Retinal pigment epithelial cell (primary cell): ENCODE data around the gene LDLRAD3.

Experiments used
- DNase-seq: peaks from one replicate; pipeline ENCODE4 v3.0.0-alpha.2; 2010; ENCODE audit warnings: low read depth
- H3K4me3 ChIP-seq: 2 replicates; pipeline ENCODE4 v1.5.1; 2011; ENCODE audit warnings: mild to moderate bottlenecking, low read length, control low read depth, moderate library complexity
- TF ChIP-seq, protein P1 (sequence below): conservative IDR thresholded peaks from 2 replicates; pipeline ENCODE4 v1.5.1; 2011; ENCODE audit warnings: low read depth, low read length, control low read depth, inconsistent platforms

Gene LDLRAD3

GRCh38 chr11:36073411-36074203, 129.7 kb downstream of the LDLRAD3 start:
- peak; percentile 55 for DNase-seq

DNA sequence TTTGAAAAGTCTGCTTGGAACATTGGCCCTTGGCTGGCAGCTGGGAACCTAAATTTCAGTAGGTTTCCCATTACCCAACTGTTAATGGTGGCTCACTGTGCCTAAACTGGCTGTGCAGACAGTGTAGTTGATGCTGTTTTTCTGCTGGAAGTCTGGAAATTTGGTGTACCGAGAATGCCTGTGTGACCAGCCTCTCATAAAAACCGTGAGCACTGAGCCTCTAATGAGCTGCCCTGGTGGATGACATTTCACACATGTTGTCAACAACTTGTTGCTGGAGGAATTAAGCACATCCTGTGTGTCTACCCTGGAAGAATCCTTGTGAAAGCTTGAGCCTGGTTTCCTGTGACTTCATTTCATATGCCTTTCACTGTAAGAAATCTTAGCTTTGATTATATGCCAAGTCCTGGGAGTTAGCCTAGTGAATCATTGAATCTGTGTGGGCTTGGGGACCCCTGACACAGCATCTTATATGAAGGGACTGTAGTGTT, 131.1 kb downstream of the LDLRAD3 start:
- TF ChIP-seq, protein P1, sequence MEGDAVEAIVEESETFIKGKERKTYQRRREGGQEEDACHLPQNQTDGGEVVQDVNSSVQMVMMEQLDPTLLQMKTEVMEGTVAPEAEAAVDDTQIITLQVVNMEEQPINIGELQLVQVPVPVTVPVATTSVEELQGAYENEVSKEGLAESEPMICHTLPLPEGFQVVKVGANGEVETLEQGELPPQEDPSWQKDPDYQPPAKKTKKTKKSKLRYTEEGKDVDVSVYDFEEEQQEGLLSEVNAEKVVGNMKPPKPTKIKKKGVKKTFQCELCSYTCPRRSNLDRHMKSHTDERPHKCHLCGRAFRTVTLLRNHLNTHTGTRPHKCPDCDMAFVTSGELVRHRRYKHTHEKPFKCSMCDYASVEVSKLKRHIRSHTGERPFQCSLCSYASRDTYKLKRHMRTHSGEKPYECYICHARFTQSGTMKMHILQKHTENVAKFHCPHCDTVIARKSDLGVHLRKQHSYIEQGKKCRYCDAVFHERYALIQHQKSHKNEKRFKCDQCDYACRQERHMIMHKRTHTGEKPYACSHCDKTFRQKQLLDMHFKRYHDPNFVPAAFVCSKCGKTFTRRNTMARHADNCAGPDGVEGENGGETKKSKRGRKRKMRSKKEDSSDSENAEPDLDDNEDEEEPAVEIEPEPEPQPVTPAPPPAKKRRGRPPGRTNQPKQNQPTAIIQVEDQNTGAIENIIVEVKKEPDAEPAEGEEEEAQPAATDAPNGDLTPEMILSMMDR, result no peak
- DNase-seq, result peak; percentile 75

More at GRCh38 chr11:36073411-36074203, 129.7 kb downstream of the LDLRAD3 start:
- H3K4me3 ChIP-seq, result no peak overlapping the region
- TF ChIP-seq, protein P1, result no peak

DNA sequence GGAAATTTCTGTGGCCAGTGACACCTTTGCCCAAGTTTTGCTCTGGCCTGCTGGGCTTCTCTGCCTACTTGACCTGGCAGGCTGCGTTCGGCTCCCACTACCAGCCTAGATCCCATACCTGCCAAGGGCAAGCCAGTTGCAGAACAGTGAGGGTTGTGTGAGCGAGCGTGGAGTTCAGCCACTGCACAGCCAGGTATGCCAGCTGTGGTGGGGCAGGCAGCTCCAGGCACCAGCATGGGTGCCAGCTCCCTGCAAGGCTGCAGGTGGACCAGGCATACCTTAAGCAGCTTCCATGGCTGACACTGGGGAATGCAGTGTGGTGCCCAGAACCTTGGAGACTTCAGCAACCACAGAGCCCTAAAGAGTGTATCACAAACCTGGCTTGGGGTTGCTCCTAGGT, 133.5 kb downstream of the LDLRAD3 start:
- no peak overlapping the region for H3K4me3 ChIP-seq
- TF ChIP-seq, protein P1, result no peak
- no peak for DNase-seq

More for the DNA sequence above, 131.1 kb downstream of the LDLRAD3 start:
- no peak overlapping the region for H3K4me3 ChIP-seq

- TF ChIP-seq, protein P1, result no peak
- no peak for DNase-seq
- H3K4me3 ChIP-seq, result no peak overlapping the region
Observed at GRCh38 chr11:36077886-36078685, 134.2 kb downstream of the LDLRAD3 start.

DNA sequence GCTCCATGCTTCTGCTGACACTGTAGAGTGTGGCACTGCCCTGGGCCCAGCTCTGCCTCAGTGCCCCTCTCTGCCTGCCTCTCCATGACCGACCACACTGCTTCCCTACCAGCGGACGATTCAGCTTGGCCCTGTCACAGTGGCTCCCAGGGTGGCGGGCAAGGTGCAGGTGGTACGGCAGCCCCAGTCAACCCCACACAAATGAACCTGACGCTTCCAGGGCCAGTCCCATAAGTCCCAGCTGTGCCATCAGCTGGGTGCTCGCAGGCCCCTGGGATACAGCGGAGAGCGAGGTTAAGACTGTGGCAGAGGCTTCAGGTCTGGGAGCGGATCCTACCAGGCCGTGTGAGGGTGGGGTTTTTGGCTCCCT, 134.8 kb downstream of the LDLRAD3 start:
- no peak for DNase-seq
- TF ChIP-seq, protein P1, result no peak
- H3K4me3 ChIP-seq, result no peak overlapping the region

- no peak for DNase-seq
- H3K4me3 ChIP-seq, result no peak overlapping the region
- TF ChIP-seq, protein P1, result no peak
Observed at GRCh38 chr11:36079878-36080675, 136.2 kb downstream of the LDLRAD3 start.
